Testis (tissue), 2 donors: ENCODE measurements around the gene FSD1.

ENCODE experiments used
- POLR2A ChIP-seq: fragments of 450-650 bp; IDR thresholded peaks from one replicate; pipeline ENCODE4 v1.6.1; 2017; ENCODE audit warnings: antibody characterized with exemption, mild to moderate bottlenecking, moderate library complexity
- TF ChIP-seq, protein P1 (sequence below), 3 experiments: fragments of 450-650 bp in 2 of 3; fragments of 200-600 bp in 1 of 3; sonication (generic) in 1 of 3; IDR thresholded peaks; one replicate each; pipeline ENCODE4 v1.5.1; 2016 to 2019; ENCODE audit warnings: antibody characterized with exemption in 3 of 3, mild to moderate bottlenecking in 2 of 3, moderate library complexity in 1 of 3

DNA sequence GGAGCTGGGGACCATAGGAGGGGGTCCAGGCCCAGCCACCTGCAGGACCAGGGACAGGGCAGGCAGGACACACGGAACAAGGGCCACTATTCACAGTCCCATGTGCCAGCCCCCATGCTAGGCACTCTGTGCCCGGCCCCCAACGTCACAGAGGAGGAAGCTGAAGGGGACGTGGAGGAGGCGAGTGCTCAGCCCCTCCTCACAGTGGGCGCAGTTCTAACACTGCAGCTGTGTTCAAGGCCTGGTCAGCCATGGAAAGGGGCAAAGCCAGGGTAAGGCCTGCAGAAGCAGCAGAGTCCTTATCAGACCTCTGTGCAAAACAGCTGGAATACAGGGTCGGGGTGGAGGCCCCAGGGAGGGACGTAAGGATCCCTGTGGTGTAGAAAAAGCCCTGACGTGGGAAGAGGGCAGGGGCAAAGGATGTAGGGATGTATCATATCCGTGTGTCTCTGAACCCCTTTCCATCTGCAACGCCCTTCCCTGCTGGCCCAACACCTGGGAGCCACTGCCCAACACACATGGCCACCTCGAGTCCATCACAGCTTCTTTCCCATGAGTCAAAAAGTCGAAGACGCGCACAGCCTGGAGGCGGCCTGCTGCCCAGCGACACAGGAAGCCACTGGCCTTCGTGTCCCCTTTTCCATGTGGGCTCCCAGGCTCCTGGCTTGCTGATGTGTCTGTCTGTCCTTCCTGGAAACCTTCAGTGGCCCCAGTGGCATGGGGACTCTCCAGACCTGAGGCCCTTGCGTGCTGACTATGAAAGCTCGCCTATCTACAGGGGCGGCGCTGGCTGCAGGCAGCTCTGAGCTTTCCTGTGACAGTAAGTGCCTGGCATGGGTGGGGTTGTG lies 68.0 kb downstream of the FSD1 start:
- TF ChIP-seq, protein P1, sequence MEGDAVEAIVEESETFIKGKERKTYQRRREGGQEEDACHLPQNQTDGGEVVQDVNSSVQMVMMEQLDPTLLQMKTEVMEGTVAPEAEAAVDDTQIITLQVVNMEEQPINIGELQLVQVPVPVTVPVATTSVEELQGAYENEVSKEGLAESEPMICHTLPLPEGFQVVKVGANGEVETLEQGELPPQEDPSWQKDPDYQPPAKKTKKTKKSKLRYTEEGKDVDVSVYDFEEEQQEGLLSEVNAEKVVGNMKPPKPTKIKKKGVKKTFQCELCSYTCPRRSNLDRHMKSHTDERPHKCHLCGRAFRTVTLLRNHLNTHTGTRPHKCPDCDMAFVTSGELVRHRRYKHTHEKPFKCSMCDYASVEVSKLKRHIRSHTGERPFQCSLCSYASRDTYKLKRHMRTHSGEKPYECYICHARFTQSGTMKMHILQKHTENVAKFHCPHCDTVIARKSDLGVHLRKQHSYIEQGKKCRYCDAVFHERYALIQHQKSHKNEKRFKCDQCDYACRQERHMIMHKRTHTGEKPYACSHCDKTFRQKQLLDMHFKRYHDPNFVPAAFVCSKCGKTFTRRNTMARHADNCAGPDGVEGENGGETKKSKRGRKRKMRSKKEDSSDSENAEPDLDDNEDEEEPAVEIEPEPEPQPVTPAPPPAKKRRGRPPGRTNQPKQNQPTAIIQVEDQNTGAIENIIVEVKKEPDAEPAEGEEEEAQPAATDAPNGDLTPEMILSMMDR (IDR thresholded peaks at IDR 0.05), result no peak
- TF ChIP-seq POLR2A, result no peak
